ENCODE measurements around the gene SORCS2.

The SORCS2 gene

DNA sequence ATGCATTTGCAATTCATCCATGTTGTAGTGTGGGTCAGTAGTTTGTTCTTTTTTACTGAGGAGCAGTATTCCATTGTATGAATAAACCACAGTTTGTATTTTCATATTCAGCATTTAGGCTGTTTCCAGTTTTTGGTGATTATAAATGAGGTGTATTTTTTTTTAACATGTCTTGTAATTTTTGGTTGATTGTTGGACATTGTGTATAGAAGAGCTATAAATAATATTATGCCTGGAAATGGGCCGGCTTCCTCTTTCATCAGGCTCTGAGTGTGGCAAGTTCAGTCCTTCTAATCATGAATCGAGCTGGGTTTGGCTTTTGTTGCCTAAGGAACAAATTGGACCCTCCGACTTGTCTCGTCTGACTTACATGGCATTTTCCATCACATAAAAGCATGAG lies 126.7 kb downstream of the SORCS2 start:
- in situ Hi-C loops (cut with HindIII; ENCODE audit: low sequenced_read_pairs), result no loop called here

DNA sequence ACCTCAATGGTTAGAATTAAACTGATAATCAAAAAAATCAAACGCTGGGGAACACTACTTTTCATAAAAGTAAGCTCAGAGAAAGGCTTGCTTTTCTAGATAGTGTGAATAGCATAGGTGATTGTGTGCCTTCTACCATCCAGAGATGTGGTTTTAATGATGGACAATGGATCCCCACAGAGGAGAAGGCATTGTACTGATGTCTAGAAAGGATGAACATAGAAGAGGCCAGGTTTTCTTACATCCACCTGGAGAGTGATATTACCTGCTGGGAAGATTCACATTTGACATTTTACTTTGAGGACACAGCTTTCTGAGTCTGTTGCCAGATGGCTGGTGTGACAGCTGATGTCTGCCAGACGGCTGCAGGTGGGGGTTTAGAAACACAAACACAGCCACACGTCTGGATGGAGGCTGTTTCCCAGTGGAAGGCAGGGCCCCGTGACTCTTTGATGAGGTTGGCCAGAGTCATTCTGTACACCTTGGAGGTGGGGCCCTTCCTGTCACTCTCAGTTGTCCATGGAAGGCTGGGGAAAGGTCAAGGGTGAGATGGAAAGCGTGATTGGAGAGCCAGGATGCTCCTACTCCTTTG lies 128.0 kb downstream of the SORCS2 start:
- in situ Hi-C loops (cut with HindIII; ENCODE audit: low sequenced_read_pairs), result no loop called here

DNA sequence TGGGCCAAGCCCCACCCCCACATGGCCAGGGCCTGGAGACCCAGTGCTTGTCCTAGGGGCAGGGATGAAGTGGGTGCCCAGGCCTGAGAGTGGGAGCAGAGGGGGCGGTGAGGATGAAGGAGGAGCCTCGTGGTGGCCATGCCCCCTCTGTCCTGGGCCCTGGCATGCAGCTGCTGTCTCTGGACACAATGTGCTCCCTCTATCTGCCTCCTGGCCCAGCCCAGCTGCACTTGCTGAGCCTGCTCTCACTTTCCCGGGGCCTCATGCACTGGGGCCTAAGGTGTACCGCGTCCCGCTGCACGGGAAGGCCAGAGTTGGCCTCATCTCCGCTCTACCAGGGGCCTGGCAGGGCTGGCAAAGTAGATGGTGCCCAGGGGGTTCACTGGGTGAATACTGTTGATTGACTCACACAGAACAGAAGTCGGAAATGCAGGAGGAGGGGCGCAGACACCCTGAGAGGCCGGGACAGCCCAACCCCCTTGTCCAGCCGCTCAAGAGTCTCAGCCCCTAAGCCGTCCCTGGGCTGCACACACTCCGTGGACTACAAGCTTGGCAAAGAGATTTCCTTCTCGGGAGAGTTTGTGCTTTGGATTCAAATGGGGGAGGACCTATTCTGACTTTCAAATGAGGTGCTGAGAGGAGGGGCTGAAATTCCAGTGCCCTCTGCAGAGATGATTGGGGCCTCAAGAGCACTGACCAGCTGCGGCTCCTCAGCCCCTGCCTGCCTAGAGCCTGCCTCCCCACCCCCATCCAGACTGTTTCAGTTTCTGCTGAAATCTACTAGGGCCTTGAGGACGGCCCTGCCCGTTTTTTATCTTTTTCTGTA lies 130.0 kb downstream of the SORCS2 start:
- in situ Hi-C loops (cut with HindIII; ENCODE audit: low sequenced_read_pairs), result no loop called here

DNA sequence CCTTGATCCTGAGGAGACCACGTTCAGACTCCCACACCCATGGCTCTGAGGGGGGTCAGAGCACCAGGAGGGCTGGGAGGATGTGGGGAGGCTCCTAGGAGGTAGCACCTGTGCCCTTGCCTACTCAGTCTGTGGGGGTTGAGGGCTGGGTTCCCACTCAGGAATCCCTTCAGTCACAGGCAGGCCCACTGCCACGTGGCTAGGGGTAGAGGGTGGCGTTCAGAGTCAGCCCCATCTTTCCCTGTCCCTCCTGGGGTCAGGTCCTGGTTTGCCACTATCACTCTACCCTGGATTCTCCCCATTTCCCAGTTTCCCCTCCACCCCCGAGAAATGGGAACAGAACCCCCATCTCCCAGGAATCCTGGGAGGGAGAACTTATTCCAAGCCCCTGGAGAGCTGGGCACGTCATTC lies 131.1 kb downstream of the SORCS2 start:
- in situ Hi-C loops (cut with HindIII; ENCODE audit: low sequenced_read_pairs), result no loop called here

DNA sequence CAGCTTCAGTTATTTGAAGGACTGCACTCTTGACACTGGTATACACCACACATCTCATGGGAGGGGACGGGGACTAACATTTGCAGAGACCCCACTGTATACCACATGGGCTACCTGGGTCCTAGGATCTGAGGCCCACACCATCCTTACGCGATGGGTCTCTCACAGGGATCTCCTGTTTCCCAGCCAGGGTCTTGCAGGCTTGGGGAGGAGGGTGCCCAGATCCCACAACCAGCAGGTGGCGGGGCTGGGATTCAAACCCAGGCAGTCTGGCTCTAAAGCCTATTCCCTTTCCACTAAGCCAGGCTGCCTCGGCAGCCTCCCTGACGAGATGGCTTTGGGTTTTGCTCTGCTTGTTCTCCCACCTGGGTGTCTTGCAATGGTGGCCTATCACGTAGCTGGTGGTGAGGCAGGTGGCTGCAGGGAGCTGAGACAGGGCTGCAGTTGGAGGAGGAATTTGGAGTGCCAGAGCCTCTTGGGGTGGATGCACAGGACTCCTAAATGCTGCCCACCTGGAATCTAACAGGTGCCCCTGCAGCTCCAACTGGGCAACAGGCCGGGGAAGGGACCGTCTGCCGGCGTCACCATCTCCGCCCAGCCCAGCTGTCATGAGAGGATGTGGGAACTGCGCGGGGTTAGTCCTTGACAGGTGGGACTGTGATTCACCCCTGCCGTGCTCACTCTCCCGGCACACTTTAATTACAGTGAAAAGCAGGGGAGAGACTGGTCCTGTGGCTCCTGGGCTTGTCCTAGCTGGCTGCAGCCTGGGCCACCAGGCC lies 131.7 kb downstream of the SORCS2 start:
- in situ Hi-C loops (cut with HindIII; ENCODE audit: low sequenced_read_pairs), result no loop called here

DNA sequence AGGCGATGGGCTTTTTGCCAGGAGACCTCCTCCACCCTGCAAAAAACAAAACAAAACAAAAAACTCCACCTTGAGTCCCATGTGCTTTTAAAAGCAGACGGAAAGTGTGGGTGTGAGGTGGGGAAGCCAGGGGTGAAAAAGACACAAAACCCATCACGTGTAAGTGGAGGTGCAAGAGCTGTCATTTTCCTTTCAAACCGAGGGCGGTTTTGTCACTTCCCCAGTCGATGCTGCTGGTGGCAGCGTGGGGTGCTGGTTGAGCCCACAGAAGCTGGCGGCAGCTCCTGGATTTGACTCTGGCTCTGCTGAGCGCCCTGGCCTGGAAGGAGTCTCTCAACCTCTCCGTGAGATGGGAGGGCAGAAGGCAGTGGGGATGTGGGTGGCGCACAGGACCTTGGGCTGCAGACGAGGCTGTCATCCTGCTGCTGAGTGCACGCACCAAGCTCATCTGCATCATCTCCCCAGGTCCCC lies 132.3 kb downstream of the SORCS2 start:
- in situ Hi-C loops (cut with HindIII; ENCODE audit: low sequenced_read_pairs), result no loop called here

DNA sequence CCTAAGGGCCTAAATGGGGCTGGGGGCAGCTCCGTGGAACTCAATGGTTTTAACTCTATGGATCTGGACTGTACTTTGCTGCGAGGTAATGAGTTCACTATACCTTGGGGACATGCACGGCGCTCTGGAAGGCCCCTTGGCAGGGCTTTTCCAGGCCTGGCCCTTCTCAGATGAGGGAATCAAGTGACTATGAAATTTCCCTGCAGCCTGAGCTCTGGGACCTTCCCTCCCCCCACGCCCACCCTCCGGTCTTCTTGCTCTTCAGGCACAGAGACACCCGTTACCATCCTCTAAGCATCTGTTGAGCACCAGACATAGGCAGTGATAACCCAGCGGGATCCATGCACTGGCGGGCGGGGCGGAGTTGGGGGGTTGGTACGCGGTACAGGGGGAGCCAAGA lies 133.2 kb downstream of the SORCS2 start:
- in situ Hi-C loops (cut with HindIII; ENCODE audit: low sequenced_read_pairs), result no loop called here

DNA sequence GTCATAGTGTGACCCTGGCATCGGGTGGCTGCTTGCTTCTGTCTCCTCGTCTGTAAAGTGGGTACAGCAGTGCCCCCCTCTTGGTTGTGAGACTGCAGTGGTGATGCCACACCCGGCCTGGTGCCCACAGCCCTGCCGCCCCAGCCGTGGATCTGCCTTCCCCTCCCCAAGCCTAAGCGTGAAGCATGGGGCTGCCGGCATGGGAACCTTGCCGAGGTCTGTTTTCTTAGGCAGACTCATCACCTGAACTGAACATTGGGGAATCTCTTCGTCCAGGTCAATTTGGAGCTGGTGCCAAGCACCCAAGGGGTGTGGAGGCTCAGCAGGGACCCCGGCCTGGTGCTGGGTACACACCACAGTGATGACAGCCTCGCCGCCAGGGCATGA lies 134.0 kb downstream of the SORCS2 start:
- in situ Hi-C loops (cut with HindIII; ENCODE audit: low sequenced_read_pairs), result no loop called here

DNA sequence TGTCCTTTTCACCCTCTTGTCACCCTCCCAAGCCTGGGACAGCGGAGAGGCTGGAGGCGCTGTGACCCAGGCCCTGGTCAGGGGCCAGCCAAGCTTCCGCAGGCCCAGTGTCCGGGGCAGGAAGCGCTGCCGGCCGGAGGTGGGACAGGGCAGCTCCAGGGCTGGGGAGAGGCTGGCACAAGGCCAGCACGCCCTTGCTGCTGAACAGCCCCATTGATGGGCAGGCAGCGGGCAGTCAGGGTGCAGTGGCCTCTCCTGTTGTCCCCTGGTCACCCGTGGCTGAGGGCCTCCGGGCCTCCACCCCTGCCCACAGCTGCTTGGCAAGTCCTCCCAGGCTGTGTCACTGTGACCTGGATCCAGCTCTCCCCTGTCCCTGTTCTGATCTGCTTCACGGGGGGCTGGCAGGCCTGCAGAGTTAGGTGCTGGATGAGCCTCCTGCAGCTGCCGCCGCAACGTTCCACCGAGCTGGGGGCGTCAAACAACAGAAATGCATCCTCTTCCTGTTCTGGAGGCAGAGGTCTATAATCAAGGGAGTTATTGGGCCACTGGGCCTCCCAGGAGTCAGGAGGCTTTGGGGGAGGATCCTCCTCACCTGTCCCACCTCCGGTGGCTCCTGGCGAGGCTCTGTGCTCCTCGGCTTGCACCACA lies 134.5 kb downstream of the SORCS2 start:
- in situ Hi-C loops (cut with HindIII; ENCODE audit: low sequenced_read_pairs), result no loop called here

DNA sequence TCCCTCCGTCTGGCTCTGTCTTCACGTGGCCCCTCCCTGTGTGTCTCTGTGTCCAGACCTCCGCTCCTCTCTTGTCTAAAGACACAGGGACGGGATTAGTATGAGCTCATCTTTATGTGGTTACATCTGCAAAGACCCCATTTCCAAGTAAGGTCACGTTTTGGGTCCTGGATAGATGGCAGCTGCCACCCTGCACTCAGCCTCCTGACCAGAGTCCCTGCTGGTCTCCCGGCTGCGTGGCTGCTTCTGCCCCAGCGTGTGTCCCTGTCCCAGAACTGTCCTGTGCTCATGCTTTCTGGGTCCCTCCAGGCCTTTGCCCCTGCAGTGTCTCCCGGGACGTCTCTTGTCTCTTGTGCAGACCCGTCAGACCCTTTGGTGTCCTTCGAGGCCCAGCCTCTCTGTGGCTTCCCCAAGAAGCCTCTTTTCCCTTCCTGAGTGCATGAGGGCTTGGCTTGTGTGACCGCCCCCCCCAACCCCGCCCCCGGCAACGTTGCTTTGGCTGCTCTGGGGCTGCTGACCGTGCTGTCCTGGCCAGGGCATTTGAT lies 135.1 kb downstream of the SORCS2 start:
- in situ Hi-C loops (cut with HindIII; ENCODE audit: low sequenced_read_pairs), result no loop called here

DNA sequence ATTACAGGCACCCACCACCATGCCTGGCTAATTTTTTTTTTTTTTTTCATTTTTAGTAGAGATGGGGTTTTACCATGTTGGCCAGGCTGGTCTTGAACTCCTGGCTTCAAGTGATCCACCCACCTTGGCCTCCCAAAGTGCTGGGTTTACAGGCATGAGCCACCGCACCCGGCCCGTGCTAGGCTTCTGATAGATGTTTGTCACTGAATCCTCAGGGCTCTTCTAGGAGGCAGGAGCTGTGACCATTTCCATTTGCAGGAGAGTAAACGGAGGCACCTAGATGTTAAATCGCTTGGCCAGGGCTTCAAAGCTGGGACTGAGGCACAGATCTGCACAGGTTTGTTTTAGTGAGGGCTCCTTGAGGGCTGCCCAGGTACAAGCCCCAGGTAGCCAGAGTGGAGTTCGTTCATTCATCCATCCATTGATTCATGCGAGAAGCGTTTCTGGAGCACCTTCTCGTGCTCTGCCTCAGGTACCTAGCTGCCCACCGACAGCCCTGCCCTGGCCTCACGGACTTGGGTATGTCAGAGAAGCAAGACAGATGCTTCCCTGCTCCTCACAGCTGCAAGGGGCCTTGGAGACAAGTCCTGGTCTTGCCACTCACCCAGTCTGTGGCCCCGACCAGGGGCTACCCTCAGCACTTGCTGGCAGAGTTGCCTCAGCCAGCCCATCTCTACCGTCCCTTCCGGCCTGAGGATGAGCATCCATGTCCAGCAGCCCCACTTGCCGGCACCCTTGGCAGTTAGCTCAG lies 136.0 kb downstream of the SORCS2 start:
- in situ Hi-C loops (cut with HindIII; ENCODE audit: low sequenced_read_pairs), result no loop called here

DNA sequence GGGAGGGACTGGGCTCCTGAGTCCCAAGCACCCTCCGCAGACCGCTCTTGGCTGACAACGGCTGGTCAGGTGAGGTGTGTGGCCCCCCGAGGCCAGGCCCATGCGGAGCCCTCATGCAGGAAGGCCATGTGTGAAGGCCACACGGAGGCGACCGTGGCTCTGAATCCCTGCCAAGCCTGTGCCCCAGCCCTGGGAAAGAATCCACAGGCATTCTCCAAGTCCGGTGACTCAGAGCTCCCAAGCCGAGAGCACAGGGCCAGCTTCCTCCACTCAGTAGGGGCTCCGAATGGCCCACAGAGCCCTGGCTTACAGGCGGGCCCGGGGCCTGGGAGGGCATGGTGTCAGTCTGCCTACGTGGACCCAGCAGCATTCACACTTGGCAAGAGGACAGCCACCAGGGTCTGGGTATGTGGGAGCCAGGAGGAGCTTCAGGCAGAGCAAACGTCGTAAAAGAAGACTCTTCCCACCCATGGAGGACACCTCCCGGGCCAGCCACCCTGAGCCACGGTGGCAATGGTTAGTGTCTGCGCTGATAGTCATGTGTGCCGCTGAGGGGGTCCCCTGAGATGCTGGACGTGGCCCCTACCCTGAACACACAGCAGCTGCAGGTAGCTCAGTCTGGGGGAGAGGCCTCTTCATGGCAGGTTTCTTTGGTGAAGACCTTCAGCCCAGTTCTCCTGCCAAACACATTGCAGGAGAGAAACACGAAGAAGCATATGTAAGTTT lies 136.7 kb downstream of the SORCS2 start:
- in situ Hi-C loops (cut with HindIII; ENCODE audit: low sequenced_read_pairs), result no loop called here

DNA sequence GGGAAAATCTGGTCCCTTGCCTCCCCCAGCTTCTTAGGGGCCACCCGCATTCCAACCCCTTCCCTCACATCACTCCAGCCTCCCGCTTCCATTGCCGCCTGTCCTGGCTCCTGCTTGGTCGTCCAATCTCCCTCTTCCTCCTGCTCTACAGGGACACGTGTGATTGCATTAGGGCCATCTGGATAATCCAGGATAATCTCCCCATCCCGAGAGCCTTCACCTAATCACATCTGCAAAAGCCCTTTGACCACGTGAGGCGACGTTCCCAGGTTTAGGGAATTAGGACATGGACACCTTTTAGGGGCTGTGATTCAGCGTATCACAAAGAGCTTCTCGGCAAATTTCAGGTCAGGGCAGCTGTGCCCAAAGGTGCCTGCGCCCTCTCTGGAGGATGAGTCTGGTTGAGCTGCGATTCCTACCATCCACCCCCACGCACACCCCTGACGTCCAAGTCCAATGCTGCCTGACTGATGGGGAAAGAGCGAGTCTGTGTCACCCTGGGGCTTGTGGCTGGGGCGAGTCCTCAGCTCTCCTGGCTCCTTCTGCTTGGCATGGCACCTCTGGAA lies 137.8 kb downstream of the SORCS2 start:
- in situ Hi-C loops (cut with HindIII; ENCODE audit: low sequenced_read_pairs), result no loop called here

DNA sequence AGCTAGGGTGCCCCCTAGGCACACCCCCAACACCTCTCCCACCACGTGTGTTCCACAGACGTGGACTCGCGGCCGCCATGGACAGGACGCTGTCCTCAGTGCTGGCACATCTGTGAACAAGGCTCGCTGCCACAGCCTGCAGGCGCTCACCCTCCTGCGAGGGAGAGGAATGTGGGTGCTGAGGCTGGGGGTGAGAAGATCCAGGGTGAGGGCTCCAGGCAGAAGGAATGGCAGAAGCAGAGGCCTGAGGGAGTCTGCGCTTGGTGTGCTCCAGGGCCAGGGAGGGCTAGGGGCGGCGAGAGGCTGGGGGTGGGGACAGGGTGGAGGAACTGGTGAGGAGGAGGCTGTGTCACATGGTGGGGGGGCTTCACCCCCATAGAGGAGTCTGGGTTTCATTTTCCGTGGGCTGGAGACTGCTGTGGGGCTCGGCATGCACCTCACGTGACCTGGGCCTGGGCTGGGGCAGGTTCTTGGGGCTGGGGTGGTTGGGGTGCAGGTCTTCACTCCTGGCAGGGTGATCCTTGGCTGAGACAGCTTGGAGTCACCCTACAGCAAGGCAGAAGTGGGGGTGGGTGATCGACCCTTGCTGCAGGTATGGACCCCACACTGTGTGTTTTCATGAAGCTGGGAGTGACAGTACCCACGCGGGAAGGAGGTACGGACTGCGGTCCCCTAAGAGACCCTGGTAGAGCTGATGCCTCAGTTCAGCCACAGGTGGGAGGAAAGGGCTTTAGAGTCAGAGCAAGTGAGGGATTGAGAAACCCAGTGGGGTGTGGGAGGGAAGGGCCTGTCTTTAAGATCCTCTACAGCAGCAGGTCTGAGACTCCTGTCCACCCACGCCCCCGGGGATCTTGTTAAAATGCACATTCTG lies 138.7 kb downstream of the SORCS2 start:
- in situ Hi-C loops (cut with HindIII; ENCODE audit: low sequenced_read_pairs), result no loop called here

DNA sequence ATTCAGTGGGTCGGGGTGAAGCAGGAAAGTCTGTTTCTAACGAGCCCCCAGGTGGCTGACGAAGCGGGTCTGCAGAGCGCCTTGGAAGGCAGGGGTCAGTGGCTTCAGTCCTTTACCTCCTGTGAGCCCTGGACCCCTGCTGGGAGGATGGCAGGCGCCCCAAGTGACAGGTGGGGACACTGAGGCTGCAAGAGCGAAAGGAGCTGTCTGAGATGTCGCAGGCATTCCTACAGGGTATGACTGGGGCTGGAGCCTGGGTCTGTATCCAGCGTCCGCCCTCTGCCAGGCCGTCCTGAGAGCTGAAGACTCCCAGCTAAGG lies 139.3 kb downstream of the SORCS2 start:
- in situ Hi-C loops (cut with HindIII; ENCODE audit: low sequenced_read_pairs), result no loop called here

DNA sequence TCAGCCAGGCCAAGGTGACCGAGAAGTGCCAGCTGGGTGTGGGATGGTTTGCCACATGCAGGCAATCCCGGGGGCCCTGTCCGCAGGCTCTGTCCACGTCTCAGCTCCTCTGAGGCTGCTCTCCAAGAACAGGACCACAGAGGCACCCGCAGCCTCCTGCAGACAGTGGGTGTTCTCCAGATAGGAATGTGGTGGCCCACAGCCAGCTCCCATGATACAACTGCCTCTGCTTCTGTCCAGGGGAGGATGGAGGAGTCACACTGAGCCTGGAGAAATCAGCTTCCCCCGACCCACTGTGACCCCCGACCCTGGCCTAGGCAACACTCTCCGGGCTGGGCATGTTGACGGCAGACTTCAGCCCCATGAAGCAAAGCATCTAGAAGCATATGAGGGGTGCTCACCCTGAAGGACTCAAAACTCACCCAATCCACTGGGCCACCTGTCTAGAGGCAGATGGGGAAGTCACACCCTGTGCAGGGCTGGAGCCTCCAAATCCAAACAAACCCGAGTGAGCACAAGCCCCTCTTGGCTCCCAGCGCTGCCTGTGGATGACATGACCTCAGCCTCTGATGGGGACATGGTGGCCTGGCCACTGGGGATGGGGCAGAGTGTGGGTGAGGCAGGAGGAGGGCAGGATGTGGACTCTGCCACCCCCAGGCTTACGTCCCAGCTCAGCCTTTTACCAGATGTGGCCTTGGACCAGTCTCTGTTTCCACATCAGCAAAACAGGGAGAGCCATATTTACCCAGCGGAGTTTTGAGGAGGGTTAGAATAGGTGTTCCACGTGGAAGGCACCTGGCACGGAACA lies 140.1 kb downstream of the SORCS2 start:
- in situ Hi-C loops (cut with HindIII; ENCODE audit: low sequenced_read_pairs), result no loop called here

DNA sequence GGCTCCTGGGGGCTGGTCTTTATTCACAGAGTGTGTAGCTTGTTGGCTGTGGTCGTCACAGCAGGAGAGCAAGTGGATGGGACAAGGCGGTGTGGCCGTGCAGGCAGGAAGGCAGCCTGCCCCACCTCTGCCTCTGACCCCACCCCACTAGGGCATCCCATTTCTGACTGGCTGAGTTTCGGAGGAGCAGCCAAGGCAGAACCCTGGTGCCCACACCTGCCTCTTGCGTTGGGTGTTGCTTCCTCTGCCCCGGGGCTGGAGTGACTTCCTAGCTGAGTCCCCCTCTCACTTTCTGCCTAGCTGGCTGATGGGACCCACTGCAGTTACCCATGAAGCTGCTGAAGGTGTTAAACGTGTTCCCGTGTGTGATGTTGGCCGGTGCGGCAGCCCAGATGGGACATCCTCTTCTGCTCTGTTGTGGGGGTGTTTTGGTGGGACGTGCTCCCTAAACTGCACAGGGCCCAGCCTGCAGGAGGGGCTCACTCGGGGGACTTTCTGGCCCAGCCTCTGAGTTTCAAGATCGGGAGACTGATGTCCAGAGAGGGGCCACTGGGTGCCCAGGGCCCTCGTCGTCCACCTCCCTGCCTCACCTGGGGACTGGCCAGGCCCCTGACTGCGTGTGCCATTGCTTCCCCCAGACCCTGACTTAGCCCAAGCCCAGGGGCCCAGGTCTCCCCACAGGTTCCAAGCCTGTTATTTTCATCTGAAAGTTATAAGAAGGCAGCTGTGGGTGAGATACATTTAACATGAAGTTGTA lies 140.9 kb downstream of the SORCS2 start:
- in situ Hi-C loops (cut with HindIII; ENCODE audit: low sequenced_read_pairs), result no loop called here

Data from DLD1 (cell line).